ENCODE results near the gene UBE2J2.
A peak's percentile ranks its signal among the peaks of the same experiment; 100 is the strongest.

The UBE2J2 gene

GRCh38 chr1:1281533-1282321 is 8.1 kb upstream of the UBE2J2 start:
- H3K9me3 ChIP-seq (ENCODE audit: insufficient read depth, low read depth, low read length): no peaks in the 10 kb centered on the region
- H3K27ac ChIP-seq (ENCODE audit: low read length): no peak overlapping the region
- no peak overlapping the region for H3K9ac ChIP-seq (ENCODE audit: low read depth, low read length)

GRCh38 chr1:1280782-1281481 is 7.3 kb upstream of the UBE2J2 start:
- Histone ChIP-seq H3K9me3 (ENCODE audit: insufficient read depth, low read depth, low read length) (no peaks in the 10 kb centered on the region), H3K27me3 (ENCODE audit: insufficient read depth, low read length) (no peaks in the 10 kb centered on the region), H3K9ac (ENCODE audit: low read depth, low read length) (no peak overlapping the region), H3K4me3 (ENCODE audit: low read length) (no peak overlapping the region), H3K27ac (ENCODE audit: low read length) (no peak overlapping the region), H3K4me1 (ENCODE audit: insufficient read depth, low read length) (no peaks in the 10 kb centered on the region), H3K36me3 (ENCODE audit: insufficient read depth, low read depth, low read length) (no peaks in the 10 kb centered on the region)

More at GRCh38 chr1:1281533-1282321, 8.1 kb upstream of the UBE2J2 start:
- H3K4me1 ChIP-seq (ENCODE audit: insufficient read depth, low read length): no peaks in the 10 kb centered on the region
- no peaks in the 10 kb centered on the region for H3K36me3 ChIP-seq (ENCODE audit: insufficient read depth, low read depth, low read length)
- no peak overlapping the region for H3K4me3 ChIP-seq (ENCODE audit: low read length)
- H3K27me3 ChIP-seq (ENCODE audit: insufficient read depth, low read length): no peaks in the 10 kb centered on the region

GRCh38 chr1:1279028-1279427 is 5.4 kb upstream of the UBE2J2 start:
- H3K4me3 ChIP-seq (ENCODE audit: low read length): no peak overlapping the region
- H3K4me1 ChIP-seq (ENCODE audit: insufficient read depth, low read length): no peaks in the 10 kb centered on the region; the same call in 1 of the 2 replicates
- H3K27ac ChIP-seq (ENCODE audit: low read length): no peak overlapping the region
- no peak overlapping the region for H3K9ac ChIP-seq (ENCODE audit: low read depth, low read length)
- H3K36me3 ChIP-seq (ENCODE audit: insufficient read depth, low read depth, low read length): no peaks in the 10 kb centered on the region
- peaks cover 7% of the 10 kb centered on the region for H3K27me3 ChIP-seq (ENCODE audit: insufficient read depth, low read length)
- no peaks in the 10 kb centered on the region for H3K9me3 ChIP-seq (ENCODE audit: insufficient read depth, low read depth, low read length)

- Histone ChIP-seq H3K4me1 (ENCODE audit: insufficient read depth, low read length) (no peaks in the 10 kb centered on the region; the same call in 1 of the 2 replicates), H3K27me3 (ENCODE audit: insufficient read depth, low read length) (peaks cover 7% of the 10 kb centered on the region), H3K4me3 (ENCODE audit: low read length) (no peak overlapping the region), H3K9ac (ENCODE audit: low read depth, low read length) (no peak overlapping the region), H3K27ac (ENCODE audit: low read length) (no peak overlapping the region), H3K9me3 (ENCODE audit: insufficient read depth, low read depth, low read length) (no peaks in the 10 kb centered on the region), H3K36me3 (ENCODE audit: insufficient read depth, low read depth, low read length) (no peaks in the 10 kb centered on the region)
Observed at GRCh38 chr1:1278620-1279019, 5.0 kb upstream of the UBE2J2 start.

GRCh38 chr1:1275836-1276235 is 2.2 kb upstream of the UBE2J2 start:
- H3K27ac ChIP-seq (ENCODE audit: low read length): no peak overlapping the region
- no peaks in the 10 kb centered on the region for H3K9me3 ChIP-seq (ENCODE audit: insufficient read depth, low read depth, low read length)
- peaks cover 3% of the 10 kb centered on the region; the same call in 1 of the 2 replicates for H3K4me1 ChIP-seq (ENCODE audit: insufficient read depth, low read length)

GRCh38 chr1:1274931-1275431 is 1.3 kb upstream of the UBE2J2 start:
- Histone ChIP-seq H3K4me3 (ENCODE audit: low read length) (0 out of 2 replicates have a peak overlapping the region, but pooled peaks have one; percentile 74), H3K27me3 (ENCODE audit: insufficient read depth, low read length) (peaks cover 7% of the 10 kb centered on the region), H3K36me3 (ENCODE audit: insufficient read depth, low read depth, low read length) (0 out of 2 replicates have a peak, but pooled peaks cover 7% of the 10 kb centered on the region), H3K9ac (ENCODE audit: low read depth, low read length) (no peak overlapping the region), H3K27ac (ENCODE audit: low read length) (no peak overlapping the region), H3K4me1 (ENCODE audit: insufficient read depth, low read length) (peaks cover 3% of the 10 kb centered on the region; the same call in 1 of the 2 replicates), H3K9me3 (ENCODE audit: insufficient read depth, low read depth, low read length) (no peaks in the 10 kb centered on the region)

More at GRCh38 chr1:1275836-1276235, 2.2 kb upstream of the UBE2J2 start:
- Histone ChIP-seq H3K36me3 (ENCODE audit: insufficient read depth, low read depth, low read length) (0 out of 2 replicates have a peak, but pooled peaks cover 5% of the 10 kb centered on the region), H3K9ac (ENCODE audit: low read depth, low read length) (no peak overlapping the region), H3K27me3 (ENCODE audit: insufficient read depth, low read length) (peaks cover 7% of the 10 kb centered on the region), H3K4me3 (ENCODE audit: low read length) (no peak overlapping the region)

GRCh38 chr1:1274299-1274930 is 761 bp upstream of the UBE2J2 start:
- H3K27ac ChIP-seq (ENCODE audit: low read length): no peak overlapping the region
- peak overlapping the region; percentile 72 for H3K9ac ChIP-seq (ENCODE audit: low read depth, low read length)
- H3K4me3 ChIP-seq (ENCODE audit: low read length): peak overlapping the region; percentile 74
- peaks cover 3% of the 10 kb centered on the region; the same call in 1 of the 2 replicates for H3K4me1 ChIP-seq (ENCODE audit: insufficient read depth, low read length)
- H3K9me3 ChIP-seq (ENCODE audit: insufficient read depth, low read depth, low read length): no peaks in the 10 kb centered on the region
- peaks cover 7% of the 10 kb centered on the region for H3K27me3 ChIP-seq (ENCODE audit: insufficient read depth, low read length)
- H3K36me3 ChIP-seq (ENCODE audit: insufficient read depth, low read depth, low read length): 0 out of 2 replicates have a peak, but pooled peaks cover 11% of the 10 kb centered on the region

GRCh38 chr1:1273209-1273511 is 494 bp downstream of the UBE2J2 start:
- peak overlapping the region; percentile 83 for H3K9ac ChIP-seq (ENCODE audit: low read depth, low read length)
- peaks cover 3% of the 10 kb centered on the region; the same call in 1 of the 2 replicates for H3K4me1 ChIP-seq (ENCODE audit: insufficient read depth, low read length)
- H3K27ac ChIP-seq (ENCODE audit: low read length): no peak overlapping the region
- H3K27me3 ChIP-seq (ENCODE audit: insufficient read depth, low read length): peaks cover 7% of the 10 kb centered on the region
- H3K9me3 ChIP-seq (ENCODE audit: insufficient read depth, low read depth, low read length): no peaks in the 10 kb centered on the region
- peak overlapping the region; percentile 88 for H3K4me3 ChIP-seq (ENCODE audit: low read length)
- H3K36me3 ChIP-seq (ENCODE audit: insufficient read depth, low read depth, low read length): 0 out of 2 replicates have a peak, but pooled peaks cover 16% of the 10 kb centered on the region

- H3K27ac ChIP-seq (ENCODE audit: low read length): no peak overlapping the region
- H3K36me3 ChIP-seq (ENCODE audit: insufficient read depth, low read depth, low read length): 0 out of 2 replicates have a peak, but pooled peaks cover 20% of the 10 kb centered on the region
Observed at GRCh38 chr1:1272341-1273208, 1.1 kb downstream of the UBE2J2 start.

GRCh38 chr1:1270813-1271212 is 2.8 kb downstream of the UBE2J2 start:
- H3K27ac ChIP-seq (ENCODE audit: low read length): no peak overlapping the region
- H3K27me3 ChIP-seq (ENCODE audit: insufficient read depth, low read length): peaks cover 7% of the 10 kb centered on the region
- H3K4me1 ChIP-seq (ENCODE audit: insufficient read depth, low read length): peaks cover 3% of the 10 kb centered on the region; the same call in 1 of the 2 replicates
- no peak overlapping the region for H3K4me3 ChIP-seq (ENCODE audit: low read length)
- H3K9ac ChIP-seq (ENCODE audit: low read depth, low read length): no peak overlapping the region
- peaks cover 30% of the 10 kb centered on the region for H3K36me3 ChIP-seq (ENCODE audit: insufficient read depth, low read depth, low read length)
- no peaks in the 10 kb centered on the region for H3K9me3 ChIP-seq (ENCODE audit: insufficient read depth, low read depth, low read length)

More at GRCh38 chr1:1272341-1273208, 1.1 kb downstream of the UBE2J2 start:
- Histone ChIP-seq H3K4me1 (ENCODE audit: insufficient read depth, low read length) (peaks cover 3% of the 10 kb centered on the region; the same call in 1 of the 2 replicates), H3K9me3 (ENCODE audit: insufficient read depth, low read depth, low read length) (no peaks in the 10 kb centered on the region), H3K27me3 (ENCODE audit: insufficient read depth, low read length) (peaks cover 7% of the 10 kb centered on the region), H3K9ac (ENCODE audit: low read depth, low read length) (peak overlapping the region; percentile 83), H3K4me3 (ENCODE audit: low read length) (peak overlapping the region; percentile 88)

All from iPS-20b (cell line).